ENCODE results near the gene CTDSPL.
"Not testable (repeated sequence)": the region's sequence is repeated elsewhere in the genome, so short reads cannot be mapped to it uniquely, and the experiment has no call there.

The CTDSPL gene, protein sequence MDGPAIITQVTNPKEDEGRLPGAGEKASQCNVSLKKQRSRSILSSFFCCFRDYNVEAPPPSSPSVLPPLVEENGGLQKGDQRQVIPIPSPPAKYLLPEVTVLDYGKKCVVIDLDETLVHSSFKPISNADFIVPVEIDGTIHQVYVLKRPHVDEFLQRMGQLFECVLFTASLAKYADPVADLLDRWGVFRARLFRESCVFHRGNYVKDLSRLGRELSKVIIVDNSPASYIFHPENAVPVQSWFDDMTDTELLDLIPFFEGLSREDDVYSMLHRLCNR

DNA sequence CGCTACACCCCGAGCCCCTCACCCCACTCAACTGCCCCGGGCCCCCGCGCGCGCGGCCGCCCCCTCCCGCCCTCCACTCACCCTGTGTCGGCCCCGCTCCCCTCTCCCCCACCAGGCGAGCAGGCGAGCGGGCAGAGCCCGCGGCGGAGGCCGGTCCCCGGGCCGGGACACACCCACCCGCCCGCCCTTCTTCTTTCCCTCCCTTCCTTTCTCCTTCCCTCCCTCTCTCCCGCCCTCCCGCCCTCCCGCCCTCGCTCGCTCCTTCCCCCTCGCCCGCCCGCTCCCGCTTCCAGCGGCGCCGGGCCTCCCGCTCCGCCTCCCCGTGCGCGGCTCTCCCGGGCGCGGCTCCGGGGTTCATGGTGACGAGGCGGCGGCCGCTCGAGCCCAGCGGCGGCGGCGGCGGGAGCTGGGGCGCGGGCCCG, at the start of gene CTDSPL:
Gene CTDSPL, plus strand, starts transcription at position 261 of the 422 bp plus-strand sequence. CDS start 320 bp downstream, outside the sequence.
- no peak for TF ChIP-seq CTCF (IDR thresholded peaks at IDR 0.05; ENCODE audit: low read depth, low read length, missing control alignments)
- H3K4me3 ChIP-seq (replicated peaks; ENCODE audit: low read depth, low read length), result peak within 1 kb of the TSS; percentile 61
- no peak for DNase-seq (ENCODE audit: extremely low read depth, low read depth)

DNA sequence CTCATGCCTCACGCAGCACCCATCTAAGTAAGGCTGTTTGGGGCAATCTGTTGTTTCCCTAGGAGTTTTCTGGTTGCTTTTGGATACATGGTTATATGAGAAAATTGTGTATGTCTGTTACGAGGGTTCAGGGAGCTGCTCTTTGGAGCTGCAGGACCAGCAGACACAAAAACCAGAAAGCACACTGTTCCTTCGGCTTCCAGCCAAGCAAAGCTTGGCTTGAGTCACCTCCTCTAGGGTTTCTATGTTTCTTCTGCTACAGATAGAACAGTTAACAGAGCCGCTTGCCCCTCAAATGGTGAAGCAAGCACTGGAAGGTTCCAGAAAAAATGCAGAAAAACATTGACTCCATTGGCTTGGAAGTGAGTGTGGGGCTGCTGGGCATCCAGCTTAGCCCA, 49.2 kb upstream of the CTDSPL start:
- H3K4me3 ChIP-seq (replicated peaks; ENCODE audit: low read depth, low read length), result no peak overlapping the region
- no peak for DNase-seq (ENCODE audit: extremely low read depth, low read depth)
- no peak for TF ChIP-seq CTCF (IDR thresholded peaks at IDR 0.05; ENCODE audit: low read depth, low read length, missing control alignments)

DNA sequence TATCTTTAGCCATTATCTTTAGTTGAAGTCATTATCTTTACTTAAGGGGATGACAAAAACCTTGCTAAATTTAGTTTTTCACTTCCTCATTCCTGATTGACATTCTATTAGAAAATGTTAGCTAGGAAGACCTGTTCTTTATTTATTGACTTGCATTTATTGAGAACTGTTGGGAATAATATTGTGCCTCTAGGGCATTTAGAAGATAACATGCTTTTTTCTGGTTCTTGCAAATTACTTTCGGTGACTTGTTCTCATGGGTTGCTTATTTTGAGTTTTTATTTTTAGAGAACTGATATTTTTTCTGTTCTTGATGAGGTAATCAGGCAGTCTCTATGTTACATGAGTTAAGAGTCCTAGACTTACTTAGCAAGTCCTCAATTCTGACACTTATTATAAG, 48.3 kb upstream of the CTDSPL start:
- no peak for DNase-seq (ENCODE audit: extremely low read depth, low read depth)

GRCh38 chr3:37814547-37814946, 47.1 kb upstream of the CTDSPL start:
- no peak for DNase-seq (ENCODE audit: extremely low read depth, low read depth)
- H3K4me3 ChIP-seq (replicated peaks; ENCODE audit: low read depth, low read length), result no peak overlapping the region
- peak; percentile 13 for TF ChIP-seq CTCF (IDR thresholded peaks at IDR 0.05; ENCODE audit: low read depth, low read length, missing control alignments)

More for the DNA sequence above, 48.3 kb upstream of the CTDSPL start:
- no peak for TF ChIP-seq CTCF (IDR thresholded peaks at IDR 0.05; ENCODE audit: low read depth, low read length, missing control alignments)
- H3K4me3 ChIP-seq (replicated peaks; ENCODE audit: low read depth, low read length), result no peak overlapping the region

DNA sequence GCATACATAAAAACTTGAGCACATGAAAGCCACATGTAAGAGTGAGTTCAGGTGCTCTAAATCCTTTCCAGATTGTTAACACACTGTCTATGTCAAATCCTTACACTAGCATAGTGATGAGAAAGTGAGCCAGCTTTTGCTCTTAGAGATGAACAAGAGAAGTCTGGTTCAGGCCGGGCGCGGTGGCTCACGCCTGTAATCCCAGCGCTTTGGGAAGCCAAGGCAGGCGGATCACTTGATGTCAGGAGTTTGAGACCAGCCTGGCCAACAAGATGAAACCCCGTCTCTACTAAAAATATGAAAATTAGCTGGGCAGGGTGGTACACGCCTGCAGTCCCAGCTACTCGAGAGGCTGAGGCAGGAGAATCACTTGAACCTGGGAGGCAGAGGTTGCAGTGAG, 46.5 kb upstream of the CTDSPL start:
- DNase-seq (ENCODE audit: extremely low read depth, low read depth); H3K4me3 ChIP-seq (replicated peaks; ENCODE audit: low read depth, low read length): not testable (repeated sequence)

DNA sequence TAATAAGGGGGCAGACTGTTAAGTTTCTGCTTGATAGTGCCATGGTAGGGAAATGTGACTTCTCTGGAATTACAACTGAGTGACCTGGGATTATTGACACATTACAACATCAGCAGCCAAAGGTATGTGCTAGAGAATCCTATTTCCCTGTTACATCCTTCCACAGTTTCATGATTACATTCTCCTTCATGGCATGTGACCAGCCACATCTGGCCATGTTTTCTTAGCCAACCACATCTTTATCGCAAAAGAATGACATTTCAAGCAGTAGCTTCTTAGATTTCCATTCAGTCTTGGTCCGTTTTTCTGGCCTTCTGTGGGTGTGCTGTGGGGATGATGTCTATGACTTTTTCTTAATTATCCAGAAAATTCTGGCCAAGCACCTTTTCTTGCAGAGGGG, 45.4 kb upstream of the CTDSPL start:
- H3K4me3 ChIP-seq (replicated peaks; ENCODE audit: low read depth, low read length), result no peak overlapping the region
- TF ChIP-seq CTCF (IDR thresholded peaks at IDR 0.05; ENCODE audit: low read depth, low read length, missing control alignments), result no peak
- no peak for DNase-seq (ENCODE audit: extremely low read depth, low read depth)

GRCh38 chr3:37819591-37819990, 42.1 kb upstream of the CTDSPL start:
- no peak overlapping the region for H3K4me3 ChIP-seq (replicated peaks; ENCODE audit: low read depth, low read length)
- TF ChIP-seq CTCF (IDR thresholded peaks at IDR 0.05; ENCODE audit: low read depth, low read length, missing control alignments), result no peak
- no peak for DNase-seq (ENCODE audit: extremely low read depth, low read depth)

Measured in HFF-Myc (cell line).